Osteocyte (in vitro differentiated cells): Measurements from ENCODE around the gene HCN1. TPM values are rescaled to one million over a fixed set of nuclear protein-coding genes. Genes with fewer than 3 reads are reported as not detected.
"Not testable (repeated sequence)": the region's sequence is repeated elsewhere in the genome, so short reads cannot be mapped to it uniquely, and the experiment has no call there.

Experiments used
- DNase-seq: peaks from one replicate; pipeline ENCODE4 v3.0.0; 2021; ENCODE audit warnings: mixed read lengths; ENCODE audit not compliant: unreplicated experiment; ENCODE audit errors: extremely low spot score
- H3K27ac Mint-ChIP-seq: one replicate; pipeline ENCODE4 v1.8.0; 2021; ENCODE audit warnings: mild to moderate bottlenecking, mixed read lengths; ENCODE audit not compliant: unreplicated experiment
- H3K27me3 Mint-ChIP-seq: one replicate; pipeline ENCODE4 v1.8.0; 2021; ENCODE audit warnings: mixed read lengths; ENCODE audit not compliant: unreplicated experiment
- H3K36me3 Mint-ChIP-seq: one replicate; pipeline ENCODE4 v1.8.0; 2021; ENCODE audit warnings: mixed read lengths; ENCODE audit not compliant: unreplicated experiment
- H3K4me1 Mint-ChIP-seq: one replicate; pipeline ENCODE4 v1.8.0; 2021; ENCODE audit warnings: mixed read lengths; ENCODE audit not compliant: unreplicated experiment
- H3K4me3 Mint-ChIP-seq: one replicate; pipeline ENCODE4 v1.8.0; 2021; ENCODE audit warnings: mild to moderate bottlenecking, moderate library complexity, mixed read lengths; ENCODE audit not compliant: unreplicated experiment
- H3K9me3 Mint-ChIP-seq: one replicate; pipeline ENCODE4 v1.8.0; 2021; ENCODE audit warnings: mixed read lengths; ENCODE audit not compliant: unreplicated experiment
- CTCF ChIP-seq: fragments of 200-600 bp; sonication (generic); IDR thresholded peaks from 2 replicates; pipeline ENCODE4 v1.5.0; 2021; ENCODE audit warnings: antibody characterized with exemption, mild to moderate bottlenecking, moderate library complexity
- total RNA-seq: library from RNA; stranded (reverse); gene quantifications from 2 replicates; pipeline ENCODE4 v1.2.1, GENCODE V29; 2021

HCN1 gene
- total RNA-seq, 1 donor from 2014 or later = not detected

GRCh38 chr5:45604092-45604491, 92.1 kb downstream of the HCN1 start:
- H3K27ac Mint-ChIP-seq = no peak overlapping the region
- DNase-seq = no peak
- no peak overlapping the region for H3K4me3 Mint-ChIP-seq
- H3K4me1 Mint-ChIP-seq = no peaks in the 10 kb centered on the region
- no peak for TF ChIP-seq CTCF
- no peaks in the 10 kb centered on the region for H3K27me3 Mint-ChIP-seq
- no peaks in the 10 kb centered on the region for H3K36me3 Mint-ChIP-seq
- peaks cover 16% of the 10 kb centered on the region for H3K9me3 Mint-ChIP-seq

GRCh38 chr5:45601424-45601823, 94.8 kb downstream of the HCN1 start:
- no peaks in the 10 kb centered on the region for H3K27me3 Mint-ChIP-seq
- H3K4me3 Mint-ChIP-seq = no peak overlapping the region
- no peaks in the 10 kb centered on the region for H3K4me1 Mint-ChIP-seq
- H3K27ac Mint-ChIP-seq = no peak overlapping the region
- no peaks in the 10 kb centered on the region for H3K36me3 Mint-ChIP-seq
- no peak for TF ChIP-seq CTCF
- peaks cover 22% of the 10 kb centered on the region for H3K9me3 Mint-ChIP-seq
- DNase-seq = no peak

GRCh38 chr5:45596320-45596719, 99.9 kb downstream of the HCN1 start:
- Mint-ChIP-seq H3K4me3 (no peak overlapping the region), H3K27ac (no peak overlapping the region), H3K27me3 (no peaks in the 10 kb centered on the region), H3K4me1 (no peaks in the 10 kb centered on the region), H3K36me3 (no peaks in the 10 kb centered on the region), H3K9me3 (peaks cover 29% of the 10 kb centered on the region)
- no peak for TF ChIP-seq CTCF
- DNase-seq = no peak

- not testable (repeated sequence) for H3K4me1 Mint-ChIP-seq, DNase-seq, H3K27me3 Mint-ChIP-seq, H3K36me3 Mint-ChIP-seq, H3K27ac Mint-ChIP-seq, H3K4me3 Mint-ChIP-seq
- H3K9me3 Mint-ChIP-seq = peaks cover 34% of the 10 kb centered on the region
Measured at GRCh38 chr5:45586001-45586400, 110.2 kb downstream of the HCN1 start.

GRCh38 chr5:45578270-45578669, 117.9 kb downstream of the HCN1 start:
- Mint-ChIP-seq H3K27ac (no peak overlapping the region), H3K4me3 (no peak overlapping the region), H3K9me3 (peaks cover 32% of the 10 kb centered on the region), H3K36me3 (no peaks in the 10 kb centered on the region), H3K4me1 (no peaks in the 10 kb centered on the region), H3K27me3 (no peaks in the 10 kb centered on the region)
- DNase-seq = no peak
- no peak for TF ChIP-seq CTCF

- H3K4me3 Mint-ChIP-seq = no peak overlapping the region
- H3K27me3 Mint-ChIP-seq = no peaks in the 10 kb centered on the region
- H3K4me1 Mint-ChIP-seq = no peaks in the 10 kb centered on the region
- no peak for DNase-seq
- no peak for TF ChIP-seq CTCF
- no peaks in the 10 kb centered on the region for H3K36me3 Mint-ChIP-seq
- H3K27ac Mint-ChIP-seq = no peak overlapping the region
- H3K9me3 Mint-ChIP-seq = peaks cover 3% of the 10 kb centered on the region
Measured at GRCh38 chr5:45568813-45569212, 127.4 kb downstream of the HCN1 start.
